Measurements from ENCODE around the gene BPNT1. TPM values are rescaled to one million over a fixed set of nuclear protein-coding genes. Genes with fewer than 3 reads are reported as not detected.

BPNT1 gene
- total RNA-seq, 6 experiments from 2014 or later = 13.6 to 26.1 (median 16.8) TPM

DNA sequence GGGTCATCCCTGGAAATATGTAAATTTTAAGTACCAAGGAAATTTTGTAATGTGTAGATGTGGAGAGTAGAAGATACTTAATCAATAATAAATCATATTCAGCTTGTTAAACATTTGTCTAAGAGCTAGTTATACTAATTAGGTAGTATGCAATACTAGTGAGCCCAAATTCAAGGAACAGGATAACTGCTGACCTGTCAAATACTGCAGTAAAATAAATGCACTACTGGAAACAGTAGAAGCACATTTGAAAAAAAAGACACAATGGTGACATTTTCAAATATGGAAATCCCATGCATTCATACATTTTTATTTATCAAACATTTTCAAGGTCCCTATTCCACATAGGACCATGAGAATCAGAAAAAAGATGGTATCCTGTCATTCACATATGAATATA is 70.5 kb downstream of the BPNT1 start:
- intact Hi-C loops (cut with DNase I) = no loop called here
- Histone ChIP-seq H3K4me1 (no peaks in the 10 kb centered on the region), H3K9me3 (no peaks in the 10 kb centered on the region), H3K27me3 (no peaks in the 10 kb centered on the region), H3K36me3 (peaks cover 0 to 64% (median 14%) of the 10 kb centered on the region in 4 donors), H3K27ac (no peak overlapping the region), H3K4me3 (no peak overlapping the region)
- ATAC-seq (no peak), DNase-seq (no peak)
- TF ChIP-seq CTCF (IDR thresholded peaks at IDR 0.05) (no peak), POLR2A (IDR thresholded peaks at IDR 0.05) (no peak)

DNA sequence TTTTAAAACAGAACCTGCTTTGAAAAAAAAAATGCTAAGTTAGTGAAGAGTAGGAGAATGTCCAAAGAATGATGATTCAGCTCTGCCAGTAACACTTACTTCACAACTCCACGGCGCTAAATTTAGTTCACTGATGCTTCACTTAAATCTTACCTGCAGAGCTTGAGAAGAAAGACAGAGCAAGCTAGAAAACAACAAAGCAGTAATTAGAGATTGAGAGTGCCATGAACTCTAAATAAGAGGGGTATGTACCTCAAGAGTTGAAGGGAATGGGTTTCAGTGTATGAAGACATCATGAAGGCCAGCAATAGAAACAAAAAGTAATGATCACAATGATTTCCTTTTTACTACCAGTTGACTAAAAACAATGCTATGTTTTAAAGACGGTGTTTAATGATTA is 76.1 kb downstream of the BPNT1 start:
- Histone ChIP-seq H3K9me3 (no peaks in the 10 kb centered on the region), H3K4me1 (no peaks in the 10 kb centered on the region), H3K27me3 (no peaks in the 10 kb centered on the region), H3K27ac (no peak overlapping the region), H3K4me3 (no peak overlapping the region), H3K36me3 (peaks cover 0 to 38% (median 8%) of the 10 kb centered on the region in 4 donors)
- 74% methylated on average over 3 of the region's 3 CpGs for WGBS (ENCODE audit: insufficient coverage, low coverage, low lambda C conversion rate, missing lambda C conversion rate)
- TF ChIP-seq CTCF (IDR thresholded peaks at IDR 0.05) (no peak), POLR2A (IDR thresholded peaks at IDR 0.05) (no peak)
- intact Hi-C loops (cut with DNase I) = no loop called here
- DNase-seq (no peak), ATAC-seq (no peak)

GRCh38 chr1:220012259-220012658 is 77.3 kb downstream of the BPNT1 start:
- DNase-seq = no peak
- H3K27ac ChIP-seq = no peak overlapping the region
- H3K9me3 ChIP-seq = no peaks in the 10 kb centered on the region
- no peak for ATAC-seq
- peaks cover 0 to 26% (median 6%) of the 10 kb centered on the region in 4 donors for H3K36me3 ChIP-seq
- H3K27me3 ChIP-seq = no peaks in the 10 kb centered on the region
- H3K4me1 ChIP-seq = peaks cover 0 to 2% (median 0%) of the 10 kb centered on the region in 4 donors
- intact Hi-C loops (cut with DNase I) = no loop called here
- WGBS (ENCODE audit: insufficient coverage, low coverage, low lambda C conversion rate, missing lambda C conversion rate) = 41% methylated on average over 3 of the region's 3 CpGs
- no peak overlapping the region for H3K4me3 ChIP-seq
- TF ChIP-seq POLR2A (IDR thresholded peaks at IDR 0.05) (no peak), CTCF (IDR thresholded peaks at IDR 0.05) (peak in 1 of 4 donors; percentile 9)

DNA sequence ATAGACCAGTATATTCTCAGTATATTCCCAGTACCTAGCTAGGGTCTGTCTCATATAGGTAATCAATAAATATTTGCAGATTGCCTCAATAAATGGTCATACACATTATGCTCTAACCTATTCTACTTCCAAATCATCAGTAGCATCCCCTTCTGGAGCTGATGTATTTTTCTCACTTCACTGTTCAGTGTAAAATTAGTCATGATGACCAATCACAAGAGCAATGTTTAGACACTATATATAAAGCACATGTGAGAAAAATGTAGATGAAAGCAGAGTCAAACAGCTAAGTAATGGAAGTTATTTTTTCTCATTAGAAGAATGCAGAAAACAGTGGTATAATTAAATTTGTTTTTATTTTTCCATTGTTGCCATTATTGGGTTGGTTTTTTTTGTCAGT is 78.0 kb downstream of the BPNT1 start:
- ATAC-seq = no peak
- H3K4me3 ChIP-seq = no peak overlapping the region

More for the DNA sequence above, 78.0 kb downstream of the BPNT1 start:
- H3K9me3 ChIP-seq = no peaks in the 10 kb centered on the region
- H3K27ac ChIP-seq = no peak overlapping the region
- intact Hi-C loops (cut with DNase I) = no loop called here
- no peak for TF ChIP-seq POLR2A (IDR thresholded peaks at IDR 0.05)
- no peak for TF ChIP-seq CTCF (IDR thresholded peaks at IDR 0.05)
- peaks cover 0 to 21% (median 6%) of the 10 kb centered on the region in 4 donors for H3K36me3 ChIP-seq
- peaks cover 0 to 8% (median 0%) of the 10 kb centered on the region in 4 donors for H3K4me1 ChIP-seq
- no peak for DNase-seq
- H3K27me3 ChIP-seq = no peaks in the 10 kb centered on the region

MicroRNAs within 50 kb of the gene (microRNA counts, 767-probe panel; counts per million panel counts)
- 12,013 counts per million, percentile 75 among the panel's probes with 10 or more counts for microRNA hsa-miR-194-5p
- microRNA hsa-miR-215 = 237 counts per million

Small RNA genes lying within 50 kb of the gene (microRNA-seq; reads per million reads assigned to microRNA genes)
- 7.7 to 16.5 reads per million in 2 donors for gene MIR194-1
- 5.2 to 11.8 reads per million in 2 donors for gene MIR215

Small RNA genes lying within 50 kb of the gene (small RNA-seq; reads per million reads assigned to genes)
- gene MIR194-1 (0.52 to 1.2 reads per million in 2 experiments), gene MIR215 (12.0 to 29.0 reads per million in 2 experiments)

Other genes starting within 250 kb of the BPNT1 start
- gene SLC30A10, start 161.2 kb downstream of the BPNT1 start, total RNA-seq = 10 to 100 TPM; 25.5 to 55.5 (median 36.6) TPM
- gene EPRS1, start 43.3 kb downstream of the BPNT1 start, total RNA-seq = 10 to 100 TPM; 30.2 to 45.1 (median 36.8) TPM
- 10 to 100 TPM; 46.7 to 64.7 (median 50.0) TPM for gene IARS2, start 4.3 kb upstream of the BPNT1 start, total RNA-seq
- 10 to 100 TPM; 13.3 to 20.4 (median 18.4) TPM for gene RAB3GAP2, start 182.7 kb upstream of the BPNT1 start, total RNA-seq